ENCODE results near the gene ALOXE3.
"Not testable (repeated sequence)": the region's sequence is repeated elsewhere in the genome, so short reads cannot be mapped to it uniquely, and the experiment has no call there.

ALOXE3 gene

DNA sequence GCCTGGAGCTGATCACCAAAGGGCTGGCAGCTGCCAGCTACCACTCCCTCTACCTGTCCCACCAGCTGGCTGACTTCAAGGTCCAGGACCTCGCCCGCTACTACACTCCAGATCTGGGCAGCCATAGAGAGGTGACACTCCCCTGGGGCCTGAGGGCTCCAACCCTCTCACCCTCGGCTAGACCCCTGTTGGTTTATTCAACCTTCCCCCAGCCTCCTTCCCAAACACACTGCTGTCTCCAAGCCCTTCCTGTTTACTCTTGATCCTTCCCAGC lies 48.8 kb downstream of the ALOXE3 start:
- DNase-seq (ENCODE audit: low spot score): no peak

DNA sequence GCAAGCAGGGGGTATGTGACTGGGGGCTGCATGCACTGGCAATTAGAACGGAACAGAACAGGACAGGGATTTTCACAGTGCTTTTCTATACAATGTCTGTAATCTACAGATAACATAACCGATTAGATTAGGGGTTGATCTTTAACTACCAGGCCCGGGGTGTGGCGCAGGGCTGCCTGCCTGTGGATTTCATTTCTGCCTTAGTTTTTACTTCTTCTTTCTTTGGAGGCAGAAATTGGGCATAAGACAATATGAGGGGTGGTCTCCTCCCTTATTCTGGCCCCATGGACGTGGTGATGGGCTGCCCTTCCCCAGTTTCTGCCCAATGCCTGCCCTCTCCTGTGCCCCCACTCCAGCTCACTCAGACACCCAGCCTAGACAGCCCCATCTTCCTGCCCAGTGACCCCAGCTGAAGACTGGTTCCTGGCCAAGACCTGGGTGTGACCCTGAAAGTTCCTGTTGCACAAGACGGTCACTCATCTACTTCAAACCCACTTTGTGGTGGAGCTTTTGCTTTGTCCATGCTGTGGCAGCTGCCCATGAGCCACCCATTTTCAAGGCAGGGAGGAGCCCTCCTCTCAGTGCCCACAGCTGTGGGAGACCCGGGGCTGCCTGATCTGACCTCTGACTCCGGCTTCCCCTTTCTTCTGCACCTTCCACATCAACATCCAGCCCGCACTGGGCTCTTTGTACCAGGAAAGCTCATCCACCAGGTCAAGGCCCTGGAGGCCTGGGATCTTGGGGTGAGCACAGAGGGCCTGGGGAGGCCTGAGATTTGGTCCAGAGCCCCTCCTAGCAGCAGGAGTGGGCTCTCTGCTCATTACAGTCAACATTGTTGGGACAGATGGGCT lies 49.4 kb downstream of the ALOXE3 start:
- no peak for DNase-seq (ENCODE audit: low spot score)

DNA sequence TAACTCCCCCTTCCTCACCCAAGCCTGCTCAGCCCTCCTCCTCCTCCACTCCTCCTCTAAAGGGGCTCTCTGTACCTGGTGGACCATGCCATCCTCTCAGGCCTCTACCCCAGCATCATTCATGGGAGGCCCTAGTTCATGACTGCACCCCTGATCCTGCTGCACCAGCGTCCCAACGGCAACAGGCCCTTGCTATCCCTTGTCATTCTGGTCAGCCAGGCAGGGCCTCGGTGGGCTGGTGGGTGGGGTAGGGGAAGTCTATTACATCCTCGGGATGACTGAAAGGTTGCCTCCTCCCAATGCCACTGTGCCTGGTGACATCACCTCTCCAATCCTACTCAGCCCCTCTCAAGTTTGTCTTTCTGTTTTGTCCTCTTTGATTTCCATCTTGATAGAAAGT lies 50.5 kb downstream of the ALOXE3 start:
- no peak for DNase-seq (ENCODE audit: low spot score)

DNA sequence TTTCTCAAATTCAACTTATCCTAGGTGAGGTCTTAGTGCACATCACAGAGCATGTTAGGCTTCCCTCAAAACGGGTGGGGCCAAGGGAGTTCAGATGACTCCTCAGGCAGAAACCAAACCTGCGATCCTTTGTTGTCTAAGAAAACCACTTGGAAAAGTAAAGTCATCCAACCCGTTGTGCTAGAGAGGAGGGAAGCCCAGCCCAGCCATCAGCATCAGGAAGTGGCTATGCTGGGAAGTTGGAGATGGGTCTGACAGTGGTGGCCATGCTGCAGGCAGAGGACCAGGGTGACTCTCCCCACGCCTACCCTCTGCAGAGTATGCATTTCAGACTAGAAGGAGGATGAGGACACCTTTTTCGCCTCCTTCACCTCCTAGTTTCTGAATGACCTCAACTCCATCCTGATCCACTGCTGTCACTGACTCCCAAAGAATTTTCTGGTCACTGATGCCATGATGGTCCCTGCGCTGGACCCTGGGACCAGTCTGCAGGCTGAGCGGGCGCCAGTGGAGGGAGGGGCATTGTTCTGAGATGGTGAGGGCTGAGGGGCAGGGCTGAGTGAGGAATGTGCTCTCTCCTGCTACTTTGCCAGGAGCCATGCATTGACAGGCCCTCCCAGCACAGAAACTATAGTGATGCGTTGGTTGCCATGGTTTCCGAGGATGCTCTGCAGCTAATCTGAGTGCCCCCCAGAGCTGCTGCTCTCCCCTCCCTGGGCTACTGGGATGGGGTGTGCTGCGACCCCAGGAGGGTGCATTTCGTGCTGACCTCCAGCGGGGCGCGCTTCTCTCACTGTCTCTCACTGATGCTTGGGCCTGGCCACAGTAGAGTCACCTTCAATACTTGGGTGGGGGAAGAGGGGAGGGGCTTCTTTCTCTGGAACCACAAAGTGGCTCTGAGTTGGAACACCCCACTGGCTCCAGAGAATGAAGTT lies 51.2 kb downstream of the ALOXE3 start:
- DNase-seq (ENCODE audit: low spot score): no peak

DNA sequence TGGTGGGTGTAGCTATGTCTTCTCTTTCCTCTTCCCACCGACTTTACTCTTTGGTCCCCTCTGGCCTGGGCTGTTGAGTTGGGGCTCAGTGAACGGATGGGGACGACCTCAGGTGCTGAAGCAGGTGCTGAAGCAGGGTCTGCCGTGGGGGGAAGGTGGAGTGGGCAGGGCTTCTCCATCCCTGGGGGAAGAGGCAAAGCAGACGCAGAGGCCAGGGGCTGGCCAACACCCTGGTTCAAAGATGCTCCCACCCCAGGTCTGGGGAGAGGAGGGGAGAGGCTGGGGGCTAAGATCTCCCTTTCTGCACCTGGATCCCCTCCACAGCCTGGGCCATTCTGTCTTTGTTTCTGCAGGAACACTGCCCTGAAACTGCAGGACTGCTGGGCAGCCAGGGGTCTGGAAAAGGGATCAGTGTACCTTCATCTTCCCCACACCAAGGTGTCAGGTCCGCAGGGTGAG lies 53.7 kb downstream of the ALOXE3 start:
- no peak for DNase-seq (ENCODE audit: low spot score)

DNA sequence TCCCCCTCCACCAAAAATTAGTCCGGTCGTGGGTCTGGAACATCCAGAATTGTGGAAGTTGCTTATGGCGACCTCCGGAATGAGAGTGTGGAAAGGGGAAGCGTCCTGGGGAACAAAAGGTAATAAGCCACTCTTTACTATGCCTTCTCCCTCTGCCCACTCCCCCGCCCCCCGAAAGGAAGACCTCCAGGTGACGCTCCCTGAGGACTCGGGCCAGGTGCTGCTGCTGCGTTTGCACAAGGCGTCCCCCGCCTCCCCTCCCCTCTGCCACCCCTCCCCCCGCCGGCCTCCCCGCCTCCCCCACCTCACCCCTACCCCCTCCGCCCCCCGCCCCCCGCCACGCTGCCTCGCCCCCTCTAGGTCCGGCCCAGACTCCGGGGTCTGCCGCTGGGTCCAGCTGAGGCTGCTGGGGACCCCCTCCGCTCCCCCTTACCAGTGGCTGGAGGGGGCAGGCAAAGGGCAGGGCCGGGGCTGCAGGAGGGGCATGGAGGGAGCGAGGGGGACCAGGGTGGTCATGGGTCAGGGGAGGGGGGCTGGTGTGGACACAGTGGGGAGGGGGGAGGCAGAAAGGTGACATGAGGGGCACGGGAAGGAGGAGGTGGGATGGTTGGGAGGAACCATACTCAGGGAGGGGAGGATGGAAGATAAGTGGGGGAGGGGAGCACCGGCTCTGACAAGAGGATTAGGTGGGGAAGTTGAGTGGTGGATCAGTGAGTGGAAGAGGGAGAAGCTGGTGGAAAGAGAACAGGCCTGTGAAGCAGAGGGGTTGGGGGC lies 54.4 kb downstream of the ALOXE3 start:
- no peak for DNase-seq (ENCODE audit: low spot score)

DNA sequence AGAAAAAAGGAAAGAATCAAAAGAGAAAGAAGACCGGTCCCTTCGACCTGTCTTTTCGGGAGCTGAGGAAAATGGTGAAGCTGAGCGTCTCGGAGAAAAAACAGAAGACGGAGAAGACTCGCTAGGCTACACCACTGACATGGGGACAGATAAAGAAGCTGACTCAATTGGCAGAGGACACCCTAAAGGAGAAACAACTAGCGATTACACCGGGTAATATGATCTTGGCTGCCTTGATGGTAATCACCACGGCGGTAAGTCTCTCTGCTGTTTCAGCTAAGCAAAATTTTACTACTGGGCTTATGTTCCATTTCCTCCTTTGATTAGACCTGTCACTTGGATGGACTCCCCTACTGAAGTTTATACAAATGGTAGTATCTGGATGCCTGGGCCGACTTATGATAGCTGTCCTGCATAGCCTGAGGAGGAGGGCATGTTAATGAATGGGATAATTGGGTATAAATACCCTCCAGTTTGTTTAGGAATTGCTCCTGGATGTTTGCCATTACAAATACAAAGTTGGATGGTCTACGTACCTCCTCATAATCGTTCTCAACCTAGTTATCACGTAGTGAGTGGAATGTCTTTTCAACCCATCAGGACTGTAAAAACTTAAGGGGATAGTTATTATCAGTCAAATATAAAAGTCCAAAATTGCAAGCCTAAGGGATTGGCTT lies 55.4 kb downstream of the ALOXE3 start:
- no peak for DNase-seq (ENCODE audit: low spot score)

DNA sequence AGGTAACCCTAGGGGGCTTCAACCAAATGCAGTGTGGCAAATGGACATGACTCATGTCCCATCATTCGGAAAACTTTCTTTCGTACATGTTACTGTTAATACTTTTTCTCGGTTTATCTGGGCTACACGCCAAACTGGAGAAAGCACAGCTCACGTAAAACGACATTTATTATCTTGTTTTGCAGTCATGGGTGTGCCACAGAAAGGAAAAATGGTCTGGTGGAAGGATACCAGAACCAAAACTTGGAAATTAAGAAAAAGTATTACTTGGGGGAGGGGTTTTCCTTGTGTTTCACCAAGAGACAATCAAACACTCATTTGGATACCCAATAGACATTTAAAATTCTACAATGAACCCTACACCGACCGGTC lies 55.9 kb downstream of the ALOXE3 start:
- DNase-seq (ENCODE audit: low spot score): no peak

DNA sequence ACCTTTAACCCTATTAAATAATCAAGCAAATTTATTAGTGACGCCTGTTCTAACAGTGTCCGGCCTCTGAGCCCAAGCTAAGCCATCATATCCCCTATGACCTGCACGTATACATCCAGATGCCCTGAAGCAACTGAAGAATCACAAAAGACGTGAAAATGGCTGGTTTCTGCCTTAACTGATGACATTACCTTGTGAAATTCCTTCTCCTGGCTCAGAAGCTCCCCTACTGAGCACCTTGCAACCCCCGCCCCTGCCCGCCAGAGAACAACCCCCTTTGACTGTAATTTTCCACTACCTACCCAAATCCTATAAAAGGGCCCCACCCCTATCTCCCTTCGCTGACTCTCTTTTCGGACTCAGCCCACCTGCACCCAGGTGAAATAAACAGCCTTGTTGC lies 56.5 kb downstream of the ALOXE3 start:
- not testable (repeated sequence) for DNase-seq (ENCODE audit: low spot score)

DNA sequence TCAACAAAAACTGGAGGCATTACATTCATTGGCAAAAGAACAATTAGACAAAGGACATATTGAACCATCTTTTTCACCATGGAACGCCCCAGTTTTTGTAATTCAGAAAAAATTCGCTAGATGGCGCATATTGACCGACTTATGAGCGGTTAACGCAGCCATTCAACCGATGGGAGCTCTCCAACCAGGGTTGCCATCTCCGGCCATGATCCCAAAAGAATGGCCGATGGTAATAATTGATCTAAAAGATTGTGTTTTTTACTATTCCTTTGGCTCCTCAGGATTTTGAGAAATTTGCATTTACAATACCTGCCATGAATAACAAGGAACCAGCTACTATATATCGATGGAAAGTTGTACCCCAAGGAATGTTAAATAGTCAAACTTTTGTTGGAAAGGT lies 58.0 kb downstream of the ALOXE3 start:
- peak; percentile 72 for DNase-seq (ENCODE audit: low spot score)

DNA sequence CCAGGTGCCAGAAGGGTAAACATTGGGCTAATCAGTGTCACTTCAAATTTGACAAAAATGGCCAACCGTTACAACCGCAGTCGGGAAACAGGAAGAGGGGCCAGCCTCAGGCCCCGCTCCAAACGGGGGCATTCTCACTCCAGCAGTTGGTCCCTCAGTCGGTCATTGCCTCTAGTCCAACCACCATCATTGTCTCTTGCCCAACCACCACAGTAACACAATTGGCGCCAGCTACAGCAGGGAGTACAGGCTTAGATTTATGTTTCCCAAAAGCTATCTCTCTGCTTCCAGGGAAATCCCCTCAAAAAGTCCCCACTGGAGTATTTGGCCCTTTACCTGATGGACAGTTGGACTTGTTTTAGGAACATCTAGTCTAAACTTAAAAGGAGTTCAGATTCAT lies 59.2 kb downstream of the ALOXE3 start:
- no peak for DNase-seq (ENCODE audit: low spot score)

DNA sequence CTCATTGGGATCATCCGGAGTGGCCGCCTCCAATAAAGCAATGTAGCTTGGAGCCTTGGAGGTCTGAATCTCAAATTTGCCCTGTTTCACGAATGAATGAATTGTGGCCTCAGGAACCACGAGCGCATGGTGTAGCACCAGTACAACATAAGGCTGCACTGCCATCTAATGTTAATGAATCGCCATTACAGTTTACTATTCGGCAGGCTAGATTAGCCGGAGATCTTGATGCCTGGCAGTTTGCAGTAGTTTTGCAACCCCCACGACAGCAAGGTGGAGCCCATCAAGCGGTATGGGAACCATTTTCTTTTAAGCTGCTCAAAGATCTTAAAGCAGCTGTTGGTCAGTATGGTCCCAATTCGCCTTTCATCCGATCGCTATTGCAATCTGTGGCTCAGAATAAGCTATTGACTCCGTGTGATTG lies 60.6 kb downstream of the ALOXE3 start:
- peak; percentile 66 for DNase-seq (ENCODE audit: low spot score)

DNA sequence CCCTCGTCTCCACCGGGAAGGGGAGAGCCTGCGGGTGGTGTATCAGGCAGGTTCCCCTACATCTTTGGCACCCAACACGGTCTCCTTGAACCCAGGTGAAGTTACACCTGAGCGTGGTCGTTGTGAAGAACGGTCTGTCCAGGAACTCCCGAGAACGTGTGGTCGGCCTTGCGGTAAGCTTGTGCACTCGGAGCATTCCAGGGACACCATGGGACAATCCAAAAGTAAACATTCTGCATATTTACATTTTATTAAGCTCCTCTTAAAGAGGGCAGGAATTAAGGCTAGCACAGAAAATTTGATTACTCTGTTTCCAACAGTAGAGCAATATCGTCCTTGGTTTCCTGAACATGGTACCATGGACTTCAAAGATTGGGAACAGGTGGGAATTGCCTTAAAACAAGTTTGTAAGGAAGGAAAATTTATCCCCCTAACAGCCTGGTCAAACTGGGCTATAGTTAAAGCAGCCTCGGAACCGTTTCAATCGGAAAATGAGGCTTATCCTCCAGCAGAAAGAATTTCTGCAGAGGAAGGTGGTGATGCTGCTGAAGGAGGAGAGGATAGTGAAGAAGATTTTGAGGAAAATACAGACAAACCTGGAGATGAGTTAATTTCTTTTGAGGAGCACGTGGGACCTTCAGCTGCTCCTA lies 61.2 kb downstream of the ALOXE3 start:
- no peak for DNase-seq (ENCODE audit: low spot score)

DNA sequence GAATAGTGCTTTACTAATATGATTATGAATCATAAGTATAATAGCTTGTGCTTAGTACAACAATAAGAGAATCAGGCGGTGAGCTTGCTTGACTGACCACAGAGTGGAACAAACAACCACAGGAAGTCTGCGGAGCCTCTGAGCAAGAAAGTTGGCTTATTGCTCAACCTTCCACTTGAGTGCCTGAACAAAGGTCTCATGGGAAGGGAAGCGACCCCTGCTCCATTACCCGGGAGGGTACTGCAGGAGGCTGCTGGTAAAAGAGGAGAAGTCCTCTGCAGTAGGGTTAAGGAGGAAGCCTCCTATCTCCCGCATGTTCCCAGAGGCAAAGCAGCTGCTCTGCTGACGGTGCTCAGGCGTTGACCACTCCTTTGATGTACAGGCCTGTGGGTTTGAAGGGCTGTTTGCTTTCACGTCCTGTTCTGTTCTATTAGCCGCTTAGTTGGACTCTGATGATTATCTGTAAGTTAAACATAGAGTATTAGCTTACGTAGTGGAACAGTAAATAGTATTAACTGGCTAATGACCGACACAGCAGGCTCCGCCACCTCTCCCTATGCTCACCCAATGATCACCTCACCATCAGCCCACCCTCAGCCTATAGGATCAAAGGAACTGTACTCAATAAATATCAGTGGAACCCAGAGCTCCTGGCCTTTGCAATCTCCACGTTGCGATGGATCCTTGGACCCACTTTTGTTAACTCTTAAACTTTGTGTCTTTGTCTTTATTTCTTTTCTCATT lies 61.9 kb downstream of the ALOXE3 start:
- DNase-seq (ENCODE audit: low spot score): peak; percentile 61

DNA sequence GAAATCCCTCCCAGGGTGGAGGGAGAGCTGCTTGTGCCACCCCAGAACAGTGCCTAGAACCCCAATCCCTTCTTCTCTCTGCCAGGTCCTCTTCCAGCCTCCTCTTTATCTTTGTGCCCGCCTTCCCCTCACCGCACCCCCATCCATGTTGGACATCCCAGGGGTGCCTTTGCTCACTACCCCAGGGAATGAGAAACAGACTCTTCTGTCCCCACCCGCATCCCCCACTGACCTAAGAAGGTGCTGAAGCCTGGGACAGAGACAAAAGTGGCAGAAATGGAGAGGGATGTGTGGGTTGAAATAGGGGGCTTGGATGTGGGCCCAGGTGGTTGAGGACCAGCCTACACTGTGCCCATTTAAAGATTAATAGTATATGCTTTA lies 62.5 kb downstream of the ALOXE3 start:
- no peak for DNase-seq (ENCODE audit: low spot score)

DNA sequence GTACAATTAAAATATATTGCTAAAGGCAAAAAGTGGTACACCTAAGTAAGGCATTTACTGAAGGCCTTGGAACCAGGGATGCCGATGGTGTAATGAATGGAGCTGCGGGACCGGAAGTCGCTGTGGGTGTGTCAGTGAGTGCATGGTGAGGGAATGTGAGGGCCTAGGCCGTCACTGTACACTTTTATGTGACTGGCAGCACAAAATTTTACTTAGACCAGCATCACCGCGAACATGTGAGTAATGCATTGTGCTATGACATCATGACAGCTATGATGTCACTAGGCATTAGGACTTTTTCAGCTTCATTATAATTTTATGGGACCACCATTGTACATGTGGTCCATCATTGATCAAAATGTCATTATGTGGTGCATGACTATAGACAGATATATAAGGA lies 64.7 kb downstream of the ALOXE3 start:
- DNase-seq (ENCODE audit: low spot score): no peak

DNA sequence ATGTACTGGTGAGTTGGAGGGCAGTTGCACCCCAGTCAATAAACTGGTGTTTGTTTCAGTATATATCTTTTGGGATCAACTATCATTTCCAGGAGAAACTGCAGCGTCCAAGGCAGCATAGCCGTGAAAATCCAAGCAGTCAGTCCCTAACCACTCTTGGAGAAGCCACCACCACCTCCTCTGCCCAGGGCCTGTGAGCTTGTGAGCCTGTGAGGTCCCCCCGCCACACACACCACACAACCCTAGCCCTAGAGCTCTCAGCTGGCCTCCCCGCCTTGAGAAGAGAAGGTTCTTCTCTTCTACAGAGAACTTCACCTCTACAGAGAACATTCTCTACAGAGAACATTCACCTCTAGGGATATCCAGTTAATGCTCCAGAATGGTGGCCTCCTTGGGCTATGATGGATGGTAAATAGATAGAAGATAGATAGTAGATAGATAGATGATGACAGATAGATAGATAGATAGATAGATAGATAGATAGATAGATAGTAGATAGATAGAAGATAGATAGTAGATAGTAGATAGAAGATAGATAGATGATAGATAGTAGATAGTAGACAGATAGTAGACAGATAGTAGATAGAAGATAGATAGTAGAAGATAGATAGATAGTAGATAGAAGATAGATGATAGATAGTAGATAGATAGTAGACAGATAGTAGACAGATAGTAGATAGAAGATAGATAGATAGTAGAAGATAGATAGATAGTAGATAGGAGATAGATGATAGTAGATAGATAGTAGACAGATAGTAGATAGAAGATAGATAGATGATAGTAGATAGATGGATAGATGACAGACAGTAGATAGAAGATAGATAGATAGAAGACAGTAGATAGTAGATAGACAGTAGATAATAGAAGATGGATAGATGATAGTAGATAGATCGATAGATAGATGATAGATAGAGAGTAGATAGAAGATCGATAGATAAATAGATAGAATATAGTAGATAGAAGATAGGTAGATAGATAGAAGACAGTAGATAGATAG lies 65.8 kb downstream of the ALOXE3 start:
- DNase-seq (ENCODE audit: low spot score): no peak

DNA sequence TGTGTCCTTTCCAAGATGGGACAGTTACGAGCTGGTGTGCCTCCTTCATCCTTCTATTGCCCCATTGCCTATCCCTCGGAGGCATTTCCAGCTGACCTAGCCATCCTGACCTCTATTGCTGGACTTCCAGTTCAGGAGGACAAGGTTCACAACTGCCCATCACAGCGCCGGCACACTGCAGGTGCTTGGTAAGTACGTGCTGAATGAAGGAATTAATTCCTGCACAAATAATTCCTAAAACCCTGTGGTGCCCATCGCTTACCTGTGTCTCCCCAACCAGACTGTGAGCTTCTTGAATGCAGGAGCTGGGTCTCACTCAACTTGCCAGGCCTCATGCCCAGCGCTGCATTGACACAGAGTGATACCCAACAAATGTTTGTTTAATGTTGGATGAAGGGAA lies 66.5 kb downstream of the ALOXE3 start:
- no peak for DNase-seq (ENCODE audit: low spot score)

DNA sequence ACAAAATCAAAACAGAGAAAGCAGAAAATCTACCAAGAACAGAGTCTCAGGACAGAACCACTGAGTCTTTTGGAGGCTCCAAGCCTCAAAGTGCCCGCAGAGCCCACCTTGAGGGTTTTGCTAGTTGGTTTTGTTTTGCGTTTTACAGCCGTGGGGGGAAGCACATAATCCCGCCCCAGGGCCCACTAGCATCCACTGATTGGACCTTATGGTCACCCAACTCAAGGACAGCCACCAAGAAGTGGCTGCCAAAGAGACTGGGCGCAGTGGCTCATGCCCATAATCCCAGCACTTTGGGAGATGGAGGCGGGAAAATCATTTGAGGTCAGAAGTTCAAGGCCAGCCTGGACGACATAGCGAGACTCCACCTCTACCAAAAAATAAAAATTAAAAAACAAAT lies 69.6 kb downstream of the ALOXE3 start:
- no peak for DNase-seq (ENCODE audit: low spot score)

DNA sequence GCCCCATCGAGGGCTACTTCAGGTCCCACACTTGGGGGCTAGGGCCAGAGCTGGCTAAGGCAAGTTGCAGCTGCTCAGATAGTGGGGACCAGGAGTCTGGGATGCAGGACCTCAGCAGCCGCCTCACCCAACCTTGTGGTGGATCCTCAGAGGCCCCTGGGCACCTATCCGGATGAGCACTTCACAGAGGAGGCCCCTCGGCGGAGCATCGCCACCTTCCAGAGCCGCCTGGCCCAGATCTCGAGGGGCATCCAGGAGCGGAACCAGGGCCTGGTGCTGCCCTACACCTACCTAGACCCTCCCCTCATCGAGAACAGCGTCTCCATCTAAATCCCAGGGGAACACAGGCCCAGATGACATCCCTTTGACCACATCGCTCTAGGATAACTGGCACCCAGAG lies 70.1 kb downstream of the ALOXE3 start:
- no peak for DNase-seq (ENCODE audit: low spot score)

Data from HuH-7 (cell line).